Naive thymus-derived CD8-positive, alpha-beta T cell (primary cell): ENCODE data around the gene ANKRD53. TPM values are rescaled to one million over a fixed set of nuclear protein-coding genes. Genes with fewer than 3 reads are reported as not detected.
A peak's percentile ranks its signal among the peaks of the same experiment; 100 is the strongest.

Source experiments
- ATAC-seq, 2 donors: fragments of 150-1000 bp; cut with Tn5 transposase in 1 of 2; sonication (Bioruptor Pico), chemical (Tn5 transposase) in 1 of 2; 1 replicate in 1 of 2; 2 replicates in 1 of 2; pipeline ENCODE4 v1.10.0; 2021; ENCODE audit warnings: mild to moderate bottlenecking in 2 of 2, moderate library complexity in 2 of 2
- POLR2A ChIA-PET: fragments of 350-600 bp; sonication (Branson Sonifier 250); formaldehyde crosslinking; loops from one replicate; lab custom pipeline; 2021; ENCODE audit warnings: antibody characterized with exemption; lab: Charles Lee
- DNase-seq, 10 donors: peaks; one replicate each; pipeline versions ENCODE4 v3.0.0 to v3.0.0-alpha.2; 2020 to 2022
- H3K27ac Mint-ChIP-seq, 10 donors: one replicate each; pipeline ENCODE4 v1.8.0; 2020 to 2022; ENCODE audit warnings: mild to moderate bottlenecking in 10 of 10, mixed read lengths in 10 of 10, moderate library complexity in 4 of 10, inconsistent platforms in 1 of 10
- H3K27me3 Mint-ChIP-seq, 5 donors: one replicate each; pipeline ENCODE4 v1.8.0; 2021 to 2022; ENCODE audit warnings: mixed read lengths in 5 of 5
- H3K36me3 Mint-ChIP-seq, 3 donors: one replicate each; pipeline ENCODE4 v1.8.0; 2020 to 2022; ENCODE audit warnings: mixed read lengths in 3 of 3, mild to moderate bottlenecking in 2 of 3, inconsistent platforms in 1 of 3
- H3K4me1 Mint-ChIP-seq, 4 donors: one replicate each; pipeline ENCODE4 v1.8.0; 2021 to 2022; ENCODE audit warnings: mixed read lengths in 4 of 4
- H3K4me3 Mint-ChIP-seq, 10 donors: one replicate each; pipeline ENCODE4 v1.8.0; 2020 to 2022; ENCODE audit warnings: mild to moderate bottlenecking in 10 of 10, mixed read lengths in 10 of 10, moderate library complexity in 6 of 10, inconsistent platforms in 1 of 10
- H3K9me3 Mint-ChIP-seq, 9 donors: one replicate each; pipeline ENCODE4 v1.8.0; 2020 to 2022; ENCODE audit warnings: mixed read lengths in 9 of 9, mild to moderate bottlenecking in 3 of 9, inconsistent platforms in 1 of 9, moderate library complexity in 1 of 9
- polyA plus RNA-seq, 3 donors: library from polyadenylated mRNA; unstranded; fragments of 300-500 nt; fragmentation: Illumina TruSeq; gene quantifications; one replicate each; pipeline ENCODE4 v1.2.3, GENCODE V29; 2021
- total RNA-seq, 8 experiments: library from RNA in 2 of 8; stranded (reverse) in 2 of 8; gene quantifications; one replicate each; pipeline ENCODE4 v1.2.3 and lab custom pipeline; 2021 to 2026

The ANKRD53 gene
- total and polyA plus RNA-seq, 5 experiments from 2014 or later, result 1.3 to 1.6 TPM; not detected in 3

- peaks cover 0 to 2% (median 0%) of the 10 kb centered on the region in 3 donors for H3K36me3 Mint-ChIP-seq
- peaks cover 29 to 67% (median 42%) of the 10 kb centered on the region in 5 donors for H3K27me3 Mint-ChIP-seq
- H3K9me3 Mint-ChIP-seq, result no peaks in the 10 kb centered on the region
- H3K4me3 Mint-ChIP-seq, result no peak overlapping the region
- peaks cover 10 to 22% (median 15%) of the 10 kb centered on the region in 4 donors for H3K4me1 Mint-ChIP-seq
- POLR2A ChIA-PET, result no interaction called here
- H3K27ac Mint-ChIP-seq, result peak overlapping the region in 1 of 10 donors; percentile 75
- DNase-seq, result peak in 1 of 10 donors; percentile 13
- no peak for ATAC-seq
Observed at GRCh38 chr2:70962211-70962884, 16.1 kb upstream of the ANKRD53 start.

- POLR2A ChIA-PET, result interaction anchor here (2.0 kb wide), 1 partner anchor 16 kb away, joined by 6 read pairs; the partner anchor contains the start of gene ANKRD53
- Mint-ChIP-seq H3K36me3 (peaks cover 0 to 2% (median 0%) of the 10 kb centered on the region in 3 donors), H3K27ac (no peak overlapping the region), H3K27me3 (peaks cover 23 to 59% (median 37%) of the 10 kb centered on the region in 5 donors), H3K4me1 (peaks cover 7 to 21% (median 11%) of the 10 kb centered on the region in 4 donors), H3K4me3 (peak overlapping the region in 4 of 10 donors; percentile 15 to 45 (median 24)), H3K9me3 (no peaks in the 10 kb centered on the region)
- ATAC-seq (no peak), DNase-seq (peak in 1 of 10 donors; percentile 38)
Observed at GRCh38 chr2:70962885-70963878, 15.2 kb upstream of the ANKRD53 start.

- H3K36me3 Mint-ChIP-seq, result peaks cover 0 to 2% (median 0%) of the 10 kb centered on the region in 3 donors
Observed at GRCh38 chr2:70964133-70964532, 14.3 kb upstream of the ANKRD53 start.

GRCh38 chr2:70964596-70965386 is 13.6 kb upstream of the ANKRD53 start:
- POLR2A ChIA-PET, result interaction anchor here (0.7 to 2.0 kb wide), 5 partner anchors 9 to 103 kb away, joined by 3 to 6 read pairs (median 4); partner anchors contain the start of gene ANKRD53
- peaks cover 19 to 44% (median 29%) of the 10 kb centered on the region in 5 donors for H3K27me3 Mint-ChIP-seq

More at GRCh38 chr2:70964133-70964532, 14.3 kb upstream of the ANKRD53 start:
- Mint-ChIP-seq H3K9me3 (no peaks in the 10 kb centered on the region), H3K4me1 (peaks cover 4 to 11% (median 6%) of the 10 kb centered on the region in 4 donors), H3K27me3 (peaks cover 22 to 49% (median 31%) of the 10 kb centered on the region in 5 donors), H3K4me3 (peak overlapping the region in 1 of 10 donors; percentile 33), H3K27ac (no peak overlapping the region)
- DNase-seq (peak in 1 of 10 donors; percentile 50), ATAC-seq (no peak)
- POLR2A ChIA-PET, result interaction anchor here (0.9 to 2.0 kb wide), 2 partner anchors 10 to 15 kb away, joined by 3 to 6 read pairs; partner anchors contain the start of gene ANKRD53

GRCh38 chr2:70965506-70965905 is 12.9 kb upstream of the ANKRD53 start:
- no peaks in the 10 kb centered on the region for H3K9me3 Mint-ChIP-seq
- ATAC-seq, result no peak
- peaks cover 4 to 10% (median 5%) of the 10 kb centered on the region in 4 donors for H3K4me1 Mint-ChIP-seq
- H3K36me3 Mint-ChIP-seq, result peaks cover 0 to 2% (median 0%) of the 10 kb centered on the region in 3 donors
- POLR2A ChIA-PET, result interaction anchor here (0.7 to 2.0 kb wide), 4 partner anchors 11 to 102 kb away, joined by 3 to 6 read pairs (median 4); partner anchors contain the start of gene ANKRD53
- DNase-seq, result peak in 2 of 10 donors; percentile 13 to 52
- peak overlapping the region; percentile 82 to 93 (median 87) for H3K4me3 Mint-ChIP-seq
- H3K27me3 Mint-ChIP-seq, result peaks cover 21 to 41% (median 32%) of the 10 kb centered on the region in 5 donors
- peak overlapping the region in 1 of 10 donors; percentile 64 for H3K27ac Mint-ChIP-seq

More at GRCh38 chr2:70964596-70965386, 13.6 kb upstream of the ANKRD53 start:
- DNase-seq (peak; percentile 71 to 88 (median 82)), ATAC-seq (peak; percentile 98 to 100)
- peak overlapping the region in 6 of 10 donors; percentile 22 to 81 (median 38) for H3K27ac Mint-ChIP-seq
- H3K4me1 Mint-ChIP-seq, result peaks cover 4 to 10% (median 5%) of the 10 kb centered on the region in 4 donors
- peak overlapping the region; percentile 82 to 93 (median 87) for H3K4me3 Mint-ChIP-seq
- no peaks in the 10 kb centered on the region for H3K9me3 Mint-ChIP-seq
- H3K36me3 Mint-ChIP-seq, result peaks cover 0 to 2% (median 0%) of the 10 kb centered on the region in 3 donors

GRCh38 chr2:70966681-70967080 is 11.7 kb upstream of the ANKRD53 start:
- Mint-ChIP-seq H3K27me3 (peaks cover 15 to 34% (median 24%) of the 10 kb centered on the region in 5 donors), H3K9me3 (no peaks in the 10 kb centered on the region), H3K4me1 (peaks cover 4 to 10% (median 5%) of the 10 kb centered on the region in 4 donors), H3K4me3 (peak overlapping the region in 1 of 10 donors; percentile 59), H3K36me3 (peaks cover 0 to 2% (median 0%) of the 10 kb centered on the region in 3 donors), H3K27ac (peak overlapping the region in 1 of 10 donors; percentile 59)
- POLR2A ChIA-PET, result interaction anchor here (0.7 to 1.8 kb wide), 2 partner anchors 10 to 101 kb away, joined by 4 read pairs; no protein-coding TSS in a partner anchor
- DNase-seq (no peak), ATAC-seq (no peak)

- peak overlapping the region in 1 of 10 donors; percentile 5 for H3K27ac Mint-ChIP-seq
- H3K27me3 Mint-ChIP-seq, result peaks cover 10 to 36% (median 19%) of the 10 kb centered on the region in 5 donors
- no peaks in the 10 kb centered on the region for H3K36me3 Mint-ChIP-seq
- no peak overlapping the region for H3K4me3 Mint-ChIP-seq
- DNase-seq (no peak), ATAC-seq (no peak)
- POLR2A ChIA-PET, result no interaction called here
- H3K9me3 Mint-ChIP-seq, result no peaks in the 10 kb centered on the region
- peaks cover 4 to 10% (median 5%) of the 10 kb centered on the region in 4 donors for H3K4me1 Mint-ChIP-seq
Observed at GRCh38 chr2:70967189-70967588, 11.2 kb upstream of the ANKRD53 start.

GRCh38 chr2:70974592-70974991 is 3.8 kb upstream of the ANKRD53 start:
- Mint-ChIP-seq H3K4me3 (no peak overlapping the region), H3K27me3 (peaks cover 0 to 19% (median 2%) of the 10 kb centered on the region in 5 donors), H3K9me3 (no peaks in the 10 kb centered on the region), H3K4me1 (peaks cover 9 to 22% (median 18%) of the 10 kb centered on the region in 4 donors), H3K36me3 (peaks cover 0 to 2% (median 0%) of the 10 kb centered on the region in 3 donors), H3K27ac (peak overlapping the region in 2 of 10 donors; percentile 5 to 19)
- POLR2A ChIA-PET, result interaction anchor here (1.5 kb wide), 1 partner anchor 10 kb away, joined by 3 read pairs; no protein-coding TSS in a partner anchor
- ATAC-seq (no peak), DNase-seq (no peak)

GRCh38 chr2:70975237-70975636 is 3.2 kb upstream of the ANKRD53 start:
- Mint-ChIP-seq H3K27ac (peak overlapping the region in 4 of 10 donors; percentile 43 to 73 (median 65)), H3K27me3 (peaks cover 0 to 16% (median 2%) of the 10 kb centered on the region in 5 donors), H3K4me3 (peak overlapping the region in 3 of 10 donors; percentile 3 to 38 (median 16)), H3K4me1 (peaks cover 9 to 22% (median 18%) of the 10 kb centered on the region in 4 donors), H3K9me3 (no peaks in the 10 kb centered on the region), H3K36me3 (peaks cover 0 to 2% (median 0%) of the 10 kb centered on the region in 3 donors)
- POLR2A ChIA-PET, result no interaction called here
- ATAC-seq, result no peak
- no peak for DNase-seq

- H3K4me1 Mint-ChIP-seq, result peaks cover 9 to 23% (median 19%) of the 10 kb centered on the region in 4 donors
- DNase-seq, result peak in 3 of 10 donors; percentile 20 to 34 (median 28)
- H3K4me3 Mint-ChIP-seq, result peak overlapping the region; percentile 80 to 93 (median 88)
- peaks cover 0 to 9% (median 2%) of the 10 kb centered on the region in 5 donors for H3K27me3 Mint-ChIP-seq
- H3K36me3 Mint-ChIP-seq, result peaks cover 0 to 2% (median 0%) of the 10 kb centered on the region in 3 donors
- H3K27ac Mint-ChIP-seq, result peak overlapping the region; percentile 67 to 96 (median 92)
- ATAC-seq, result peak; percentile 33 to 34
- H3K9me3 Mint-ChIP-seq, result no peaks in the 10 kb centered on the region
- POLR2A ChIA-PET, result interaction anchor here (0.8 to 2.0 kb wide), 3 partner anchors 24 to 153 kb away, joined by 3 to 9 read pairs (median 4); partner anchors contain the start of genes MPHOSPH10 and NAGK
Observed at GRCh38 chr2:70977605-70978205, 725 bp upstream of the ANKRD53 start.
